LNCAP (cell line): Measurements from ENCODE around the gene DOK4.

Source experiments
- TF ChIP-seq, protein P1 (sequence below): fragments of 450-650 bp; IDR thresholded peaks from 2 replicates; pipeline ENCODE4 v1.5.1; 2017; ENCODE audit warnings: mild to moderate bottlenecking

The DOK4 gene

DNA sequence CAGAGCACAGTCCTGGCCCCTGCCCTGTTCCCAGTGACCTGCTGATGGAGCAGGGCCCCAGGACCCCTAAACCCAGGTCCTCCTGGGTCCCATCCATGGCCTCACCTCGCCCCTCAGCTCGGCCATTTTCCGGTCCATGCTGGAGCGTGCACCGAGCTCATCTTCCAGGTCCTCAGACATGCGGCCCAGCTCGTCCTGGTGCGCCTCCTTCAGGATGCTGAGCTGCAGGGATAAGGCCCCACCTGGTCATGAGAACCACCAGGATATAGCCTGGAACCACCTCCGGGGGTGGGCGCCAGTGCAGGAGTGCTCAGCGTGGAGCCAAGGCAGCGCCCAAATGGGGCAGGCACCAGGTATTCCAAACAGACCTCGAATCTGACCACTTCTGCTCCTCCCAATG is 32.2 kb upstream of the DOK4 start:
- TF ChIP-seq, protein P1, sequence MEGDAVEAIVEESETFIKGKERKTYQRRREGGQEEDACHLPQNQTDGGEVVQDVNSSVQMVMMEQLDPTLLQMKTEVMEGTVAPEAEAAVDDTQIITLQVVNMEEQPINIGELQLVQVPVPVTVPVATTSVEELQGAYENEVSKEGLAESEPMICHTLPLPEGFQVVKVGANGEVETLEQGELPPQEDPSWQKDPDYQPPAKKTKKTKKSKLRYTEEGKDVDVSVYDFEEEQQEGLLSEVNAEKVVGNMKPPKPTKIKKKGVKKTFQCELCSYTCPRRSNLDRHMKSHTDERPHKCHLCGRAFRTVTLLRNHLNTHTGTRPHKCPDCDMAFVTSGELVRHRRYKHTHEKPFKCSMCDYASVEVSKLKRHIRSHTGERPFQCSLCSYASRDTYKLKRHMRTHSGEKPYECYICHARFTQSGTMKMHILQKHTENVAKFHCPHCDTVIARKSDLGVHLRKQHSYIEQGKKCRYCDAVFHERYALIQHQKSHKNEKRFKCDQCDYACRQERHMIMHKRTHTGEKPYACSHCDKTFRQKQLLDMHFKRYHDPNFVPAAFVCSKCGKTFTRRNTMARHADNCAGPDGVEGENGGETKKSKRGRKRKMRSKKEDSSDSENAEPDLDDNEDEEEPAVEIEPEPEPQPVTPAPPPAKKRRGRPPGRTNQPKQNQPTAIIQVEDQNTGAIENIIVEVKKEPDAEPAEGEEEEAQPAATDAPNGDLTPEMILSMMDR = no peak

DNA sequence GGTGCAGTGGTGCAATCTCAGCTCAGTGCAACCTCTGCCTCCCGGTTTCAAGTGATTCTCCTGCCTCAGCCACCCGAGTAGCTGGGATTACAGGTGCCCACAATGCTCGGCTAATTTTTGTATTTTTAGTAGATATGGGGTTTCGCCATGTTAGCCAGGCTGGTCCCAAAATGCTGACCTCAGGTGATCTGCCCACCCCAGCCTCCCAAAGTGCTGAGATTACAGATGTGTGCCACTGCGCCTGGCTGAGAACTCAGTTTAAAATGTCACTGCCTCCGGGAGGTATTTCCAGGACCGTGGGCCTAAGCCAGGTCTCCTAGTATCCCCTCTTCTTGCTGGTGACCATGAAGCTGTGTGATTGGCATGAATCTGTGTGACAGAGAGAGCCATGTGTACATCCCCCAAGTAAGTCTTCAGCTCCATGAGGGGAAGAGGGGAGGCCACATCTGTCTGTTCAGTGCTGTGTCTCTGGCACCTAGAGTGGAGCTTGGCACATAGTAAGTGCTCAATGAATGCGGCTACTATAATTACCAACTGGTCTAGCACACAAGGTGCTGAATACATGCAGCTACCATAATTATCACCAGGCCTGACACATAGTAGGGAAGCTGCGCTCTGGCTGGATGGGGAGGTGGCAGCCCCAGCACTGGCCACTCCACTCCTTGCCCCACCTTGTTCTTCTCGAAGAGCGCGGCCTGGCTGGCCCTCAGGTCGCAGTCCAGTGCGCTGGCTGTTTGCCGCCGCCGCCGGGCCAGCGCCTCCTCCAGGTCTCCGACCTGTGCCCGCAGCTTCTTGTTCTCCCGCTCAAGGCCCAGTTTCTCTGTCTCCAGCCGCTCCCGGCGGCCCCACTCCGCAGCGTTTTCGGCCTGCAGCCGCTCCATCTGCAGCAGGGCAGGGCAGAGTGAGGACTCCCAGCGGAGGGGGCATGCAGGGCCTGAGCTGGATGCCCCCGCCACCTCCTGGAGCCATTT is 31.4 kb upstream of the DOK4 start:
- TF ChIP-seq, protein P1 = no peak

DNA sequence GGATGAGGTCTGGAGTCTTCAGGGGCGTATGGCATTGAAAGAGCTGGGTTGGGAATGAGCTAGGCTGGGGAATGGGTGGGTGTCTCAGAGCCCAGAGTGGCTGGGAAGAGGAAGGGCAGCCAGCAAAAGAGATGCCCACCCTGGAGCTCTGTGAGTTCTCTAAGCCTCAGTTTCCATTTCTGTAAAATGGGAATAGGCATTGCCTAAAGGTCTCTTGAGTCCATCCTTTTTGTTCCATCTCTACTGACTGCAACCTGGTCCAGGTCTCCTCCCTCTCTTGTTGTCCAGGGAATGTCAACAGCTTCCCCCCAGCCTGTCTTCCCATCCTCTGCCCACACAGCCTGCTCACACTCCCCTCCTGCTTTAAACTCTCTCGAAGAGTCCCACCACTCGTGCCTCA is 30.5 kb upstream of the DOK4 start:
- TF ChIP-seq, protein P1 = no peak

DNA sequence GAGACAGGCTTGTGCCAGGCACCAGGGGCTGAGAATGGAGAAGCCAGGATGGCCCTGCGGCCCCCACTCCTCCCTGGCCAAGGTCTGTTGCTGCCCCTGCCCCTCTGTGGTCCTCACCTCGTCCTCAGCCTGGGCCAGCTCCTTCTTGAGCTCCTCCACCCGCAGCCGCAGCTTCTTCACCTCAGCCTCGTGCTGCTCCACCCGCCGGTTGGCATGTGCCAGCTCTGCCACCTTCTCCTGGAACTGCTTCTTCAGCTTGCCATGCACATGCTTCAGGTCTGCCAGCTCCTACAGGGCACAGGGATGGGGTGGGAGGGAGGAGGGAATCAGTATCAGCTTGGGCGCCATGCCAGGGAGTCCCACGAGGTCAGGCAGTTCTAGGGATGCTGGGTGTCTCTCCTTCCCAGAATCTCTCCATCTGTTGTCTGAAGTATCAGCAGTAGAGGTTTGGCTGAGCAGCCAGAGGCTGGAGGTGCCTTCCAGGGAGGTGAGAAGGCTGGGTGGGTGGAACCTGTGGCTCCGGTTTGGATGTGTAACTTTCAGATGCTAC is 30.0 kb upstream of the DOK4 start:
- TF ChIP-seq, protein P1 = no peak

DNA sequence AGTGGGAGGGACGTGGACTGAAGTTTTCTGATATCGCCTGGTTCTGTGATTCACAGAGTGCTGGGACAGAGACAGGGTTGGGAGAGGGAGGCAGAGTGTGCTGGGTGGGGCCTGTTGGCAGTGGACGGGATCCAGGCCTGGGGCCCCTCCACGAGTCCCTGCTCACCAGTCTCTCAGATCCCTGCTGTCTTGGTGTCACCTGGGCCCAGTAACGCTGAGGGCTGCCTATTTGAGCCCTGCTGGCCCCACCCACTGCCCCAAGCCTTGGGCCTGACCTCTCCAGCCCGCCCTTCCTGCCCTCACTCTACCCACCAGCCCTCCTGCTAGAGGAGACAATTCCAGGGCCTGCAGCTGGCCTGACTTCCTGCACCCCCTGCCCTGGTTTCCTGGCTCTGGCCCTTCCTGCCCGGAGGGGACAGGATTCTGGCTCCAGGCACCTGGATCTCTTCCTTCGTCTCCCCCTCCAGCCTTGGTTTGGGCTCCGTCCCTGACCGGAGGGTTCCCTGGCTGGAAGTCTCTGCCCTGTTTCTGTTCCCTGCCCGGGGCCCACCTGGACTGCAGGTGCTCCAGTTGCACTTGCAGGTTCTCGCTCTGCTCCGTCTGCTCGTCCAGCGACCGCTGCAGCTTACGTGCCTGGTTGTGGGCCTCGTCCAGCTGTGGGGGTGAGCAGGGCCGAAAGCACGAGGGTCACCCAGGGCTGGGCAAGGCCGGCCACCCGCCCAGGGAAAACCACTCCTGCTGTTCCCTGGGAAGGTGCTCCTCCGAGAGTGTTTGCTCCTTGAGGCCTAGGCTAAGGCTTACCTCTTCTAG is 28.7 kb upstream of the DOK4 start:
- TF ChIP-seq, protein P1 = no peak

DNA sequence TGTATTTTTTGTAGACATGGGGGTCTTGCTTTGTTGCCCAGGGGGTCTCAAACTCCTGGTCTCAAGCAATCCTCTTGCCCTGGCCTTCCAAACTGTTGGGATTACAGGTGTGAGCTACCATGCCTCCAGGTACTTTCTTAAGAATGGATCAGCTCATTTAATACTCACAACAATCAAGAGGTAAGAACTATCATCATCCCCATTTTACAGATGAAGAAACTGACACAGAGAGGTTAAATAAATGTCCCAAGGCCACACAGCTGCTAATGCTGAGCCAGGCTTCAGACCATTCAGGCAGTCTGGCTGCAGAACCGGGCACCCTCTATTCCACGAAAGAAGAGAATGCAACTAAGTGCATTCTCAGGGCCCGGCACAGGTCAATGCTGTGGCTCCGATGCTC is 28.1 kb upstream of the DOK4 start:
- TF ChIP-seq, protein P1 = no peak

DNA sequence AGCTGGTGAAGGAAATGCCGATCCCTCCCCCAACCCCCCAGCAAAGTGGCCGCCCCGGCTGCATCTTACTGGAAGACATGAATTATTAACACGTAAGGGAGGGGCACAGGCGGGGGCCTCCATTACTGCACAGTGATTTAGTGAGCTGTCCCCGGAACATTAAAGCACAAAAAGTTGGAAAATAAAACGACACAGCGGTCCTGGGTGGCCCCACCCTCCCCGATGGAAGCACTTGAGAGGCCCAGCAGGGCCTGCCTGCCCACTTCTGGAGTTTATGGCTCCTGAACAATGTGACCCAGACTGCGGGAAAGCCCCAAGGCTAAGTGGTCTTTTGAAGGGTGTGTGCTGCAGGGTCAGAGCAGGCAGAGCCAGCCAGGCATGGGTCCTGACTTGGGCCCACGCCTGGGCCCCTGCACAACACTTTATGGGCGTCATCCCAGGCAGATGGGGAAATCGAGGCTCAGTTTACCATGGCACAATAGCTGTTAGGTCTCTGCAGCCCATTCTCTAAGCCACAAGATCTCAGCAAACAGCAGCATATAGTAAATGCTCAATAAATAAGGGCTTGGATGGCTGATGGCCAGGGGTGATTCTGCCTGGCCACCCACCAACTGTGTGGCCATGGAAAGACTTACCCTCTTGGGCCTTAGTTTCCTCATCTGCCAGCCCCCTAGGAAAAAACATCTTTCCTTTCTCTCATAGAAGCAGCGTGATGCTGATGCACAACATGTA is 27.2 kb upstream of the DOK4 start:
- TF ChIP-seq, protein P1 = no peak
